ENCODE results near the gene TXNL1. TPM values are rescaled to one million over a fixed set of nuclear protein-coding genes. Genes with fewer than 3 reads are reported as not detected.

The TXNL1 gene
- total RNA-seq, 1 experiment from 2014 or later, result 75.8 TPM

GRCh38 chr18:56672391-56672790 lies 34.0 kb upstream of the TXNL1 start:
- BruUV-seq (replicated peaks), result no TSS peak
- no peak for TF ChIP-seq EZH2phosphoT487 (IDR thresholded peaks at IDR 0.05; ENCODE audit: borderline replicate concordance, low read length)
- ChIA-PET POLR2A (ENCODE audit: unreplicated experiment) (no interaction called here), CTCF (interaction anchor here (0.6 kb wide), 1 partner anchor 261 kb away, joined by 8 read pairs; no protein-coding TSS in a partner anchor)
- Histone ChIP-seq H3K9ac (ENCODE audit: low read length) (no peak overlapping the region), H4K20me1 (ENCODE audit: low read length) (no peaks in the 10 kb centered on the region), H3K9me3 (ENCODE audit: low read length) (no peaks in the 10 kb centered on the region), H3K9me2 (replicated peaks; ENCODE audit: low read length) (no peaks in the 10 kb centered on the region), H3K79me2 (ENCODE audit: low read length) (peaks cover 2% of the 10 kb centered on the region; the same call in 1 of the 2 replicates), H3K4me1 (ENCODE audit: insufficient read depth, low read length) (no peaks in the 10 kb centered on the region), H3K27me3 (ENCODE audit: low read length) (no peaks in the 10 kb centered on the region), H2AFZ (ENCODE audit: low read length) (no peak overlapping the region), H3K4me2 (ENCODE audit: low read length) (no peak overlapping the region), H3K27ac (ENCODE audit: low read length) (no peak overlapping the region), H3F3A (ENCODE audit: low read length, unreplicated experiment) (no peaks in the 10 kb centered on the region), H3K4me3 (ENCODE audit: low read length) (no peak overlapping the region), H3K36me3 (ENCODE audit: low read depth, low read length) (no peaks in the 10 kb centered on the region)
- intact Hi-C loops (cut with micrococcal nuclease), result no loop called here
- DNase-seq (no peak), ATAC-seq (no peak)

DNA sequence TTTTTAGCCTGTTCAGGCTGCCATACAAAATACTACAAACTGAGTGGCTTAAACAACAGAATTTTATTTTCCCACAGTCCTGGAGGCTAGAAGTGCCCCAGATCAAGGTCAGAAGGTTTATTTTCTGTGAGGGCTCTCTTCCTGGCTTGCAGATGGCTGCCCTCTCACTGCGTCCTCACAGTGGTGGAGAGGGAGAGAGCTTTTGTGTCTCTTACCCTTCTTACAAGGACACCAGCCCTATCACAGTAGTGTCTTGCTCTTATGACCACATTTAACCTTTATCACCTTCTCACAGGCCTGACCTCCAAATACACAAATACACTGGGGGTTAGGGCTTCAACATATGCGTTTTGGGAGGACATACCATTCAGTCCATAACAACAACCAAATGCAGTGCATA lies 24.5 kb upstream of the TXNL1 start:
- POLR2A ChIA-PET (ENCODE audit: unreplicated experiment), result no interaction called here
- intact Hi-C loops (cut with micrococcal nuclease), result no loop called here
- CTCF ChIA-PET, result no interaction called here
- DNase-seq (no peak), ATAC-seq (no peak)
- TF ChIP-seq EZH2 (IDR thresholded peaks at IDR 0.05; ENCODE audit: low read length, unreplicated experiment), result no peak
- TF ChIP-seq EZH2phosphoT487 (IDR thresholded peaks at IDR 0.05; ENCODE audit: borderline replicate concordance, low read length), result no peak
- Histone ChIP-seq H3K79me2 (ENCODE audit: low read length) (peaks cover 28% of the 10 kb centered on the region), H3K36me3 (ENCODE audit: low read depth, low read length) (no peaks in the 10 kb centered on the region), H3K27ac (ENCODE audit: low read length) (no peak overlapping the region), H3K4me3 (ENCODE audit: low read length) (no peak overlapping the region), H3F3A (ENCODE audit: low read length, unreplicated experiment) (no peaks in the 10 kb centered on the region), H3K27me3 (ENCODE audit: low read length) (no peaks in the 10 kb centered on the region), H4K20me1 (ENCODE audit: low read length) (no peaks in the 10 kb centered on the region), H3K9me2 (replicated peaks; ENCODE audit: low read length) (no peaks in the 10 kb centered on the region), H3K9ac (ENCODE audit: low read length) (no peak overlapping the region), H3K4me2 (ENCODE audit: low read length) (no peak overlapping the region), H2AFZ (ENCODE audit: low read length) (no peak overlapping the region), H3K4me1 (ENCODE audit: insufficient read depth, low read length) (no peaks in the 10 kb centered on the region), H3K9me3 (ENCODE audit: low read length) (no peaks in the 10 kb centered on the region)
- no TSS peak for BruUV-seq (replicated peaks)

- no peak overlapping the region for H3K27ac ChIP-seq (ENCODE audit: low read length)
- no peak overlapping the region for H3K4me3 ChIP-seq (ENCODE audit: low read length)
- H3K9ac ChIP-seq (ENCODE audit: low read length), result no peak overlapping the region
- CTCF ChIA-PET, result no interaction called here
- POLR2A ChIA-PET (ENCODE audit: unreplicated experiment), result no interaction called here
- no peaks in the 10 kb centered on the region for H4K20me1 ChIP-seq (ENCODE audit: low read length)
- ATAC-seq, result no peak
- no peak overlapping the region for H2AFZ ChIP-seq (ENCODE audit: low read length)
- no TSS peak for BruUV-seq (replicated peaks)
- no peaks in the 10 kb centered on the region for H3K9me3 ChIP-seq (ENCODE audit: low read length)
- no peaks in the 10 kb centered on the region for H3K36me3 ChIP-seq (ENCODE audit: low read depth, low read length)
- no peaks in the 10 kb centered on the region for H3K4me1 ChIP-seq (ENCODE audit: insufficient read depth, low read length)
- H3K4me2 ChIP-seq (ENCODE audit: low read length), result no peak overlapping the region
- intact Hi-C loops (cut with micrococcal nuclease), result no loop called here
- TF ChIP-seq CTCF (conservative IDR thresholded peaks at IDR 0.05; ENCODE audit: low read depth, low read length), result no peak
- TF ChIP-seq EZH2phosphoT487 (IDR thresholded peaks at IDR 0.05; ENCODE audit: borderline replicate concordance, low read length), result no peak
- TF ChIP-seq EZH2 (IDR thresholded peaks at IDR 0.05; ENCODE audit: low read length, unreplicated experiment), result no peak
- H3K9me2 ChIP-seq (replicated peaks; ENCODE audit: low read length), result no peaks in the 10 kb centered on the region
- no peaks in the 10 kb centered on the region for H3K27me3 ChIP-seq (ENCODE audit: low read length)
- DNase-seq, result no peak
- no peaks in the 10 kb centered on the region for H3F3A ChIP-seq (ENCODE audit: low read length, unreplicated experiment)
- H3K79me2 ChIP-seq (ENCODE audit: low read length), result peaks cover 28% of the 10 kb centered on the region
Measured at GRCh38 chr18:56662502-56662901, 24.1 kb upstream of the TXNL1 start.

GRCh38 chr18:56662063-56662408 lies 23.6 kb upstream of the TXNL1 start:
- Histone ChIP-seq H2AFZ (ENCODE audit: low read length) (no peak overlapping the region), H3K9me3 (ENCODE audit: low read length) (no peaks in the 10 kb centered on the region), H3K79me2 (ENCODE audit: low read length) (peaks cover 24% of the 10 kb centered on the region), H3K4me2 (ENCODE audit: low read length) (no peak overlapping the region), H3K9ac (ENCODE audit: low read length) (no peak overlapping the region), H3K27ac (ENCODE audit: low read length) (no peak overlapping the region), H3K9me2 (replicated peaks; ENCODE audit: low read length) (no peaks in the 10 kb centered on the region), H3K27me3 (ENCODE audit: low read length) (no peaks in the 10 kb centered on the region), H3K4me1 (ENCODE audit: insufficient read depth, low read length) (no peaks in the 10 kb centered on the region), H4K20me1 (ENCODE audit: low read length) (no peaks in the 10 kb centered on the region), H3K36me3 (ENCODE audit: low read depth, low read length) (no peaks in the 10 kb centered on the region), H3K4me3 (ENCODE audit: low read length) (no peak overlapping the region), H3F3A (ENCODE audit: low read length, unreplicated experiment) (no peaks in the 10 kb centered on the region)
- no TSS peak for BruUV-seq (replicated peaks)
- ATAC-seq (no peak), DNase-seq (no peak)
- CTCF ChIA-PET, result no interaction called here
- intact Hi-C loops (cut with micrococcal nuclease), result no loop called here
- POLR2A ChIA-PET (ENCODE audit: unreplicated experiment), result no interaction called here
- TF ChIP-seq EZH2 (IDR thresholded peaks at IDR 0.05; ENCODE audit: low read length, unreplicated experiment) (no peak), EZH2phosphoT487 (IDR thresholded peaks at IDR 0.05; ENCODE audit: borderline replicate concordance, low read length) (no peak), CTCF (conservative IDR thresholded peaks at IDR 0.05; ENCODE audit: low read depth, low read length) (no peak)
